Measurements from ENCODE around the gene RPL35. TPM values are rescaled to one million over a fixed set of nuclear protein-coding genes. Genes with fewer than 3 reads are reported as not detected.

The RPL35 gene
- total and polyA plus RNA-seq, 2 donors (not counting 1 experiment from before 2014, with no cell fraction given) = 1,593 to 1,957 TPM

- Histone ChIP-seq H4K20me1 (ENCODE audit: control insufficient read depth, extremely low read depth, insufficient read depth, low read length) (no peaks in the 10 kb centered on the region), H3K9ac (ENCODE audit: insufficient read depth, low read length) (no peak overlapping the region), H3K27ac (ENCODE audit: insufficient read depth, low read length) (no peak overlapping the region), H3K4me2 (ENCODE audit: extremely low read depth, insufficient read depth, low read length) (no peak overlapping the region), H3K27me3 (ENCODE audit: control insufficient read depth, insufficient read depth, low read length) (no peaks in the 10 kb centered on the region), H3K4me3 (replicated peaks in 1 of 4; ENCODE audit: control extremely low read depth in 1 of 4, insufficient read depth in 1 of 4, low read depth in 3 of 4, low read length in 4 of 4) (no peak overlapping the region), H3K9me3 (ENCODE audit: control insufficient read depth, insufficient read depth, low read depth, low read length) (no peaks in the 10 kb centered on the region), H3K36me3 (ENCODE audit: control insufficient read depth, insufficient read depth, low read length) (peaks cover 26% of the 10 kb centered on the region), H3K4me1 (ENCODE audit: control insufficient read depth, extremely low read depth, insufficient read depth, low read length) (peaks cover 5% of the 10 kb centered on the region), H3K79me2 (ENCODE audit: control insufficient read depth, insufficient read depth, low read length) (peaks cover 37% of the 10 kb centered on the region), H2AFZ (ENCODE audit: low read length) (no peak overlapping the region)
- DNase-seq (ENCODE audit: low read depth in 2 of 2) = no peak
- TF ChIP-seq CTCF (conservative IDR thresholded peaks at IDR 0.05 in 1 of 2, IDR thresholded peaks at IDR 0.05 in 1 of 2; ENCODE audit: low read depth in 1 of 2, low read length in 2 of 2) = no peak
- TF ChIP-seq EZH2 (IDR thresholded peaks at IDR 0.05; ENCODE audit: low read length, missing control alignments) = no peak
Measured at GRCh38 chr9:124877021-124877782, 15.4 kb upstream of the RPL35 start.

- no peaks in the 10 kb centered on the region for H3K27me3 ChIP-seq (ENCODE audit: control insufficient read depth, insufficient read depth, low read length)
- H3K36me3 ChIP-seq (ENCODE audit: control insufficient read depth, insufficient read depth, low read length) = peaks cover 29% of the 10 kb centered on the region
- peaks cover 14% of the 10 kb centered on the region for H3K4me1 ChIP-seq (ENCODE audit: control insufficient read depth, extremely low read depth, insufficient read depth, low read length)
- no peak overlapping the region for H3K4me3 ChIP-seq (replicated peaks in 1 of 4; ENCODE audit: control extremely low read depth in 1 of 4, insufficient read depth in 1 of 4, low read depth in 3 of 4, low read length in 4 of 4)
- H3K9me3 ChIP-seq (ENCODE audit: control insufficient read depth, insufficient read depth, low read depth, low read length) = no peaks in the 10 kb centered on the region
- H3K27ac ChIP-seq (ENCODE audit: insufficient read depth, low read length) = no peak overlapping the region
- no peak for TF ChIP-seq CTCF (conservative IDR thresholded peaks at IDR 0.05 in 1 of 2, IDR thresholded peaks at IDR 0.05 in 1 of 2; ENCODE audit: low read depth in 1 of 2, low read length in 2 of 2)
- TF ChIP-seq EZH2 (IDR thresholded peaks at IDR 0.05; ENCODE audit: low read length, missing control alignments) = no peak
- peaks cover 54% of the 10 kb centered on the region for H3K79me2 ChIP-seq (ENCODE audit: control insufficient read depth, insufficient read depth, low read length)
- no peak overlapping the region for H2AFZ ChIP-seq (ENCODE audit: low read length)
- H3K9ac ChIP-seq (ENCODE audit: insufficient read depth, low read length) = no peak overlapping the region
- no peaks in the 10 kb centered on the region for H4K20me1 ChIP-seq (ENCODE audit: control insufficient read depth, extremely low read depth, insufficient read depth, low read length)
- DNase-seq (ENCODE audit: low read depth in 2 of 2) = no peak
- no peak overlapping the region for H3K4me2 ChIP-seq (ENCODE audit: extremely low read depth, insufficient read depth, low read length)
Measured at GRCh38 chr9:124875501-124875900, 13.7 kb upstream of the RPL35 start.

- H2AFZ ChIP-seq (ENCODE audit: low read length) = no peak overlapping the region
- H4K20me1 ChIP-seq (ENCODE audit: control insufficient read depth, extremely low read depth, insufficient read depth, low read length) = no peaks in the 10 kb centered on the region
- no peak overlapping the region for H3K4me2 ChIP-seq (ENCODE audit: extremely low read depth, insufficient read depth, low read length)
- no peak overlapping the region for H3K4me3 ChIP-seq (replicated peaks in 1 of 4; ENCODE audit: control extremely low read depth in 1 of 4, insufficient read depth in 1 of 4, low read depth in 3 of 4, low read length in 4 of 4)
- no peaks in the 10 kb centered on the region for H3K27me3 ChIP-seq (ENCODE audit: control insufficient read depth, insufficient read depth, low read length)
- peaks cover 68% of the 10 kb centered on the region for H3K79me2 ChIP-seq (ENCODE audit: control insufficient read depth, insufficient read depth, low read length)
- peaks cover 27% of the 10 kb centered on the region for H3K36me3 ChIP-seq (ENCODE audit: control insufficient read depth, insufficient read depth, low read length)
- TF ChIP-seq EZH2 (IDR thresholded peaks at IDR 0.05; ENCODE audit: low read length, missing control alignments) (no peak), CTCF (conservative IDR thresholded peaks at IDR 0.05 in 1 of 2, IDR thresholded peaks at IDR 0.05 in 1 of 2; ENCODE audit: low read depth in 1 of 2, low read length in 2 of 2) (no peak)
- peaks cover 16% of the 10 kb centered on the region for H3K4me1 ChIP-seq (ENCODE audit: control insufficient read depth, extremely low read depth, insufficient read depth, low read length)
- no peak overlapping the region for H3K27ac ChIP-seq (ENCODE audit: insufficient read depth, low read length)
- H3K9me3 ChIP-seq (ENCODE audit: control insufficient read depth, insufficient read depth, low read depth, low read length) = no peaks in the 10 kb centered on the region
- H3K9ac ChIP-seq (ENCODE audit: insufficient read depth, low read length) = no peak overlapping the region
- DNase-seq (ENCODE audit: low read depth in 2 of 2) = no peak
Measured at GRCh38 chr9:124873664-124874063, 11.9 kb upstream of the RPL35 start.
